Measurements from ENCODE around the gene NBEAL2. TPM values are rescaled to one million over a fixed set of nuclear protein-coding genes. Genes with fewer than 3 reads are reported as not detected.

The NBEAL2 gene
- total RNA-seq, 4 donors from 2014 or later: 12.3 to 23.2 (median 20.4) TPM

- Histone ChIP-seq H3K27ac (peak overlapping the region in 2 of 4 donors; percentile 88 to 93), H3K27me3 (no peaks in the 10 kb centered on the region), H3K4me3 (no peak overlapping the region), H3K9me3 (no peaks in the 10 kb centered on the region), H3K4me1 (peaks cover 0 to 17% (median 8%) of the 10 kb centered on the region in 3 donors), H3K36me3 (peaks cover 0 to 42% of the 10 kb centered on the region in 2 donors)
- ATAC-seq: no peak
- WGBS, 2 donors (ENCODE audit: low coverage in 1 of 2): 81 to 86% methylated on average over 2 of the region's 6 CpGs
- TF ChIP-seq EP300 (IDR thresholded peaks at IDR 0.05) (no peak), CTCF (IDR thresholded peaks at IDR 0.05) (no peak), POLR2A (IDR thresholded peaks at IDR 0.05) (no peak), POLR2AphosphoS5 (IDR thresholded peaks at IDR 0.05) (no peak)
Observed at GRCh38 chr3:47011371-47011770, 31.9 kb downstream of the NBEAL2 start.

GRCh38 chr3:47012342-47013230 lies 33.1 kb downstream of the NBEAL2 start:
- no peaks in the 10 kb centered on the region for H3K9me3 ChIP-seq
- H3K27ac ChIP-seq: no peak overlapping the region
- H3K4me3 ChIP-seq: no peak overlapping the region
- H3K36me3 ChIP-seq: peaks cover 3 to 51% of the 10 kb centered on the region in 2 donors
- TF ChIP-seq EP300 (IDR thresholded peaks at IDR 0.05) (no peak), CTCF (IDR thresholded peaks at IDR 0.05) (no peak), POLR2A (IDR thresholded peaks at IDR 0.05) (no peak), POLR2AphosphoS5 (IDR thresholded peaks at IDR 0.05) (no peak)
- peaks cover 0 to 17% (median 8%) of the 10 kb centered on the region in 3 donors for H3K4me1 ChIP-seq
- ATAC-seq: no peak
- 75 to 93% methylated on average over 2 to 4 of the region's 10 CpGs for WGBS, 2 donors (ENCODE audit: low coverage in 1 of 2)
- H3K27me3 ChIP-seq: no peaks in the 10 kb centered on the region

- no peak for ATAC-seq
- 78 to 82% methylated on average over 2 to 3 of the region's 3 CpGs for WGBS, 2 donors (ENCODE audit: low coverage in 1 of 2)
- TF ChIP-seq POLR2A (IDR thresholded peaks at IDR 0.05): no peak
- no peak for TF ChIP-seq POLR2AphosphoS5 (IDR thresholded peaks at IDR 0.05)
- TF ChIP-seq EP300 (IDR thresholded peaks at IDR 0.05): no peak
- TF ChIP-seq CTCF (IDR thresholded peaks at IDR 0.05): no peak
- H3K36me3 ChIP-seq: peaks cover 3 to 58% of the 10 kb centered on the region in 2 donors
- no peak overlapping the region for H3K4me3 ChIP-seq
- no peak overlapping the region for H3K27ac ChIP-seq
- H3K9me3 ChIP-seq: no peaks in the 10 kb centered on the region
- peaks cover 0 to 17% (median 8%) of the 10 kb centered on the region in 3 donors for H3K4me1 ChIP-seq
- H3K27me3 ChIP-seq: no peaks in the 10 kb centered on the region
Observed at GRCh38 chr3:47013231-47013630, 33.8 kb downstream of the NBEAL2 start.

- ATAC-seq: no peak
Observed at GRCh38 chr3:47014036-47014435, 34.6 kb downstream of the NBEAL2 start.

More at GRCh38 chr3:47014036-47014435, 34.6 kb downstream of the NBEAL2 start:
- Histone ChIP-seq H3K27me3 (no peaks in the 10 kb centered on the region), H3K9me3 (no peaks in the 10 kb centered on the region), H3K4me1 (peaks cover 0 to 11% (median 8%) of the 10 kb centered on the region in 3 donors), H3K27ac (no peak overlapping the region), H3K36me3 (peaks cover 3 to 66% of the 10 kb centered on the region in 2 donors), H3K4me3 (no peak overlapping the region)
- TF ChIP-seq POLR2AphosphoS5 (IDR thresholded peaks at IDR 0.05) (no peak), CTCF (IDR thresholded peaks at IDR 0.05) (no peak), EP300 (IDR thresholded peaks at IDR 0.05) (no peak)
